Renal pelvis (tissue), 4 donors: ENCODE data around the gene WASF2. TPM values are rescaled to one million over a fixed set of nuclear protein-coding genes. Genes with fewer than 3 reads are reported as not detected.

Experiments
- DNase-seq: peaks from one replicate; pipeline ENCODE4 v3.0.0-alpha.2; 2013
- polyA plus RNA-seq, 3 donors: library from polyadenylated mRNA; unstranded; fragments of 120-200 nt; gene quantifications; one replicate each; pipeline ENCODE4 v1.2.1, GENCODE V29; 2013; ENCODE audit not compliant: insufficient read length in 3 of 3

WASF2 gene
- polyA plus RNA-seq, 3 donors, result 123 to 124 (median 123) TPM

GRCh38 chr1:27381969-27382762 is 107.8 kb downstream of the WASF2 start:
- no peak for DNase-seq

- no peak for DNase-seq
Measured at GRCh38 chr1:27380766-27381733, 108.9 kb downstream of the WASF2 start.

GRCh38 chr1:27380224-27380623 is 109.7 kb downstream of the WASF2 start:
- no peak for DNase-seq

- DNase-seq, result no peak
Measured at GRCh38 chr1:27379564-27380122, 110.3 kb downstream of the WASF2 start.

GRCh38 chr1:27377760-27378495 is 112.0 kb downstream of the WASF2 start:
- DNase-seq, result no peak

- DNase-seq, result no peak
Measured at GRCh38 chr1:27374362-27375086, 115.4 kb downstream of the WASF2 start, which contains the start of gene FCN3. Gene FCN3, minus strand, starts transcription at chr1:27374824. Its CDS starts 6 bp downstream, at chr1:27374818.

- DNase-seq, result no peak
Measured at GRCh38 chr1:27372808-27373690, 116.9 kb downstream of the WASF2 start.

- no peak for DNase-seq
Measured at GRCh38 chr1:27372022-27372807, 117.8 kb downstream of the WASF2 start.

GRCh38 chr1:27368869-27369582 is 120.9 kb downstream of the WASF2 start:
- DNase-seq, result no peak

GRCh38 chr1:27367160-27367650 is 122.8 kb downstream of the WASF2 start:
- DNase-seq, result no peak

- peak; percentile 77 for DNase-seq
Measured at GRCh38 chr1:27366411-27367159, 123.4 kb downstream of the WASF2 start, which contains the start of gene MAP3K6. Gene MAP3K6, minus strand, starts transcription at chr1:27366961. Its CDS starts 364 bp downstream, at chr1:27366597.

- DNase-seq, result peak; percentile 81
Measured at GRCh38 chr1:27366113-27366410, 123.9 kb downstream of the WASF2 start.

- peak; percentile 87 for DNase-seq
Measured at GRCh38 chr1:27365372-27366112, 124.4 kb downstream of the WASF2 start.

GRCh38 chr1:27364696-27365371 is 125.1 kb downstream of the WASF2 start:
- DNase-seq, result no peak

- no peak for DNase-seq
Measured at GRCh38 chr1:27363766-27364695, 125.9 kb downstream of the WASF2 start.
